Hematopoietic multipotent progenitor cell treated with erythropoietin and hydrocortisone succinate and interleukin-3 and kit ligand, for 6 days (in vitro differentiated cells): Measurements from ENCODE around the gene RNF183.

Source experiments
- DNase-seq: peaks from one replicate; pipeline ENCODE4 v3.0.0-alpha.2; 2015

The RNF183 gene, protein sequence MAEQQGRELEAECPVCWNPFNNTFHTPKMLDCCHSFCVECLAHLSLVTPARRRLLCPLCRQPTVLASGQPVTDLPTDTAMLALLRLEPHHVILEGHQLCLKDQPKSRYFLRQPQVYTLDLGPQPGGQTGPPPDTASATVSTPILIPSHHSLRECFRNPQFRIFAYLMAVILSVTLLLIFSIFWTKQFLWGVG

DNA sequence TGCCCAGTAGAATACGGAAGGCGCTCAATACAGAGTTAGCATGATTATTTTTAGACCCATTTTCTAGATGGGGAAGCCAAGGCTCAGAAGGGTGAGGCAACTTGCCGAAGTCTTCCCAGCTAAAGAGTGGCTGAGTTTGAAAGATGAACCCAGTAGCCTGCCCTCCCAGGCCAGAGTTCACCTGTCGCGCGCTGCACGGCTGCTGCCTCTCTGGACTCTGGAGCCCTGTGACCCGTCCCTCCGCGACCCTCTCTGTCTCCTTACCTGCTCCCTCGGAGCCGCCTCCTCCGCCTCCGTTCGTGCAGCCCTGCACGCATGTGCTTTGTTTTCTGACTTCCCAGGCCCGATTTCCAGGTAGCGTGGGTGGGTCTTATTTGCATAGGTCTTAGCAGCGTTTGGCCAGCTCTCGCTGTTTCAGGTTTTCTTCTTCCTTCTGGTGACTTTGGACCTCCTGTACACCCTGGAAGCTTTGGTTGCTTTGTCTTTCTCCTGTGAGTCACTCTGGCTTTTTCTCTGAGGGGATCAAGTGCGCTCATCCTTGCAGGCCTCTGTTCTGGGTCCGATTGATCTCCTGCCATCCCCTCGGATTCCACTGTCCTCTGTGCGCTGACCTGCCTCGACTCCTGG lies at the start of gene RNF183:
RNF183 (minus strand) TSS at position 585 of the 627 bp plus-strand sequence. CDS start 5,192 bp downstream, outside the sequence.
- DNase-seq: no peak

GRCh38 chr9:113352411-113352810 lies 49.2 kb upstream of the RNF183 start:
- DNase-seq: peak; percentile 54

DNA sequence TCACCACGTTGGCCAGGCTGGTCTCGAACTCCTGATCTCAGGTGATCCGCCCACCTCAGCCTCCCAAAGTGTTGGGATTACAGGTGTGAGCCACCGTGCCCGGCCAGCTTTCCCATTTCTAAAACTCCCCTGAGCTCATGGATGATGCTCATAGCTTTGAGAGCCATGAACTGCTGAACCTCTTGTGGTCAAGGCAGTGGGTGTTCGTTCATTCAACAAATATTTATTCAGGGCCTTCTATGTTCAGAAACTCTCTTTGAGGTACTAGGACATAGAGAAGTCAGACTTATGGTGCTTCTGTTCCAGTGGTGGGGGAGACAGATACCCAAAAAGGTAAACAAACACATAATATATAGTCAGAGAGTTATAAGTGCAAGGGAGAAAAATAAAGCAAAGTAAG lies 48.8 kb upstream of the RNF183 start:
- DNase-seq: no peak

DNA sequence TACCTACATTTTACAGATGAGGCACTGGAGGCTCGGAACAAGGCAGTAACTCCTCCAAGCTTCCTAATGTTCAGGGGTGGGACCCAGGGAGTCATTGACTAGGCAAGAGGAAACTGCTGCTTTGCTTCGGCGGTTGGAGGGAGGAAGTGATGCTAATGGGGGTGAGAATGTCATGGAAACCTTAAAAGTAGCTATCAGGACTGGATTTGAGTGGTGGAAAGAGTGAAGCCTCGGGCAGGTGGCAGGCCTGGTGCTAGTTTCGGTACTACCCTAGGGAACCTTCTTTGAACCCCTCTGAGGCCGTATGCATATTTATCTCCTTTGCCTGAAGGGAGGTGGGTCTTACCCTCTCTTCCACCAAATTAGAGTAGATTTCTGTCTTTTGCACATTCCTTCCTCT lies 47.8 kb upstream of the RNF183 start:
- DNase-seq: peak; percentile 67

DNA sequence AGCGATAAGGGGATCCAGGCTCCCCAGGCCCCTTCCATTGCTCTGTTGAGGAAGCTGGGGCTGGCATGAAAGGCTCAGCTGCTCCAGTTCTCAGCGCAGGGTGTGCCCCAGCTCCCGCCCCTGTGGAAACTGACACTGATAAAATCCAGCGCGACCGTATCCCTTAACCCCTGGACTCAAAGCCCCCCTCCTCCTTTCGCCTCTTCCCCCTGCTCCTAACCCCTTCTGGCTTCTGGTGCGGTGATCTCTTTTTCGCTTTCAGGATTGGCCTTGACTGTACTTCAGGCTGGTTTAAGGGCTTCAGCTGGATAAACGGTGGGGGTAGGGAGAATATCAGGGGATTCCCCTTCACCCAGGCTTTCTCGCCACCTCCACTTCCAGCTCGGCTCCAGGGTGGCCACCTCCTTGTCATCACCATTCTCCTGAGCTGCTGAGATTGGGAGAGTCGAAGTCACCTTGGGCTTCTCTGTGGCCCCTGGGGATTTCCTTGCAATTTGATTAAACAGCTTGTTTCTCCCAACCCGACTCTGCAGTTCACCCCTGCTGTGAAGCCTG lies 47.0 kb upstream of the RNF183 start:
- DNase-seq: peak; percentile 61

GRCh38 chr9:113349445-113350094 lies 46.4 kb upstream of the RNF183 start, which contains the start of gene BSPRY:
TSS of gene BSPRY (plus strand) at chr9:113349541. CDS start at chr9:113349580, 39 bp downstream.
- peak; percentile 78 for DNase-seq

GRCh38 chr9:113349066-113349444 lies 45.9 kb upstream of the RNF183 start:
- peak; percentile 53 for DNase-seq

GRCh38 chr9:113348437-113348836 lies 45.3 kb upstream of the RNF183 start:
- peak; percentile 39 for DNase-seq

- DNase-seq: no peak
These were observed 42.5 kb upstream of the RNF183 start for GRCh38 chr9:113345671-113346070.

GRCh38 chr9:113345190-113345589 lies 42.0 kb upstream of the RNF183 start:
- DNase-seq: peak; percentile 48

DNA sequence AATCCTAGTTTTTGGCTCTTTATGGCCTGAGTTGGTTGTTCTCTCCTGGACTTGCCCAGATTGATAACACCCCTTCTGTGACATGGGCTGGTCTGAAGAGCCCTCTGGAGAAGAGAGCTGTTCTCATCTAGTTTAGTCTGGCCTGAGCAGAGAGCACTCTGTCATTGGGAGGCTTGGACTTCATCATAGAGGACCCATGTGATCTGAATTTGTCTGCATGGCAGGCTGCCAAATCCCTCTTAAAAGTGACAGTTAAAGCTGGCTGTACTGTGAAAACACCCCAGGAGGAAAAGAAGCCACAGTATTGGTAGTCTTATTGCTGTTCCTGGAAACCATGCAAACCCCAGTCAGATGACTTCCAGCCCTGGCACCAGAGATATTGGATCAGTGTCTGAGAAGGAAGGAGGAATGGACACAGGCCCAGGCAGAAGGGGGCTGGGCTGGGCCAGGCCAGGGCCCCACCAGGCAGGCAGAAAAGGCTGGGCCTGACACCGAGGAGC lies 40.6 kb upstream of the RNF183 start:
- peak; percentile 99 for DNase-seq

DNA sequence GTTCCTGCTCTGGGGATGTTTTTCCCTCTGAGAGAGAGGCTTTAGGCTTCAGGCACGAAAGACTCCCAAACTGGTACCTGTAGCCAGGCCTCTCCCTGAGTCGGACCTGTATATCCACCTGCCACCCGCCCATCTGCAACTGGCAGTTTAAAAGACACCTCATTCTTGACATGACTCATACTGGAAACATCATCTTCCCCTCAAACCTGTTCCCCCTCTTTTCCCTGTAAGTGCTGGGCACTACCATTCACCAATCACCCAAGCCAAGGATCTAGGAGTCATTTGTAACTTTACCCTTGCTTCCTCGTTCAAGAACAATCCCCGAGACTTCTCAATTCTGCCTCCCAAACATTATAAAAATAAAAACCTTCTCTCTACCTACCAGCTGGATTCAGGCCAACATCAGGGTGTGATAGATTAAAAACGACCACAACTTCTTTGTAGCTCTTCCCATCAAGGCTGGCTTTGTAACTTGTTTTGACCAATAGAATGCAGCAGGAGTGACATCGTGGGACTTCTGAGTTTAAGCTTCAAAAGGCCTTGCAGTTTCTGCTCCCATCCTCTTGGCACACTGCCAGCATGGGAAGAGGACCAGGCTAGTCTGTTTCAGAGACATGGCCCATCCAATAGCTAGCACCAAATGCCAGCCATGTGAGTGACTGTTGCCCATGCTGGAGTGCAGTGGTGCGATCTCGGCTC lies 38.7 kb upstream of the RNF183 start:
- DNase-seq: peak; percentile 95

GRCh38 chr9:113340011-113340699 lies 37.0 kb upstream of the RNF183 start, which contains the start of gene WDR31:
TSS of gene WDR31 (minus strand) at chr9:113340275. CDS start at chr9:113332022, 8,253 bp downstream.
- DNase-seq: peak; percentile 93

DNA sequence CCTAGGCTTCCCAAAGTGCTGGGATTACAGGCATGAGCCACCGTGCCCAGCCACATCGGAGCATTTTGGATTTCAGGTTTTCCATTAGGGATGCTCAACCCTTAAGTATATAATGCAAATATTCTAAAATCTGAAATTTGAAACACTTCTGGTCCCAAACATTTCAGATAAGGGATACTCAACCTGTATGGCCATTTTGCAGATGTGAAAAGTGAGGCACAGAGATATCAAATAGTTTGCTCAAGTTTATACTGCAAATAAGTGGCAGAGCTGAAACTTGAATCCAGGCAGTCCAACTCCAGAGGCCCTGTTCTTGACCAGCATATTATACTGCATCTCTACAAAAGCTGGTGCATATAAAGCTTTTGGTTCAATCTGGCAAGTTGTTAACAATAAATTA lies 34.5 kb upstream of the RNF183 start:
- no peak for DNase-seq

DNA sequence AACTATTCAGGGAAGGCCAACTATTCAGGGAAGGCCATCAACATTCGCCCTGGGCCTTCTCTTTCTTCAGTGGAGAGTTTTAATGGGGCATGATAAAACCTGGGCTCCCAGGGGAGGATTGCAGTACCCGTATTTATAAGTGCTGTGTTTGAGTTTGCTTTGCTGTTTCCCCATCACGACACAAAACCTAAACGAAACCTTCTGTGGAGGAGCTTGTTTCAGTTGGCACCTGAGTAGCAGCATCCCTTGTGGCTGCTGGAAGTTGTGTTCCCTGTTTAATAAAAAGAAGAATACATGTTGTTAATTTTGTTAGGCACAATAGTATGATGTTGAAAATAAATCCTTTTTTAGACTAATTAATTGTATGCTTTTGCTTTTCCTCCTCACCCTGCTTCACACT lies 28.6 kb upstream of the RNF183 start:
- no peak for DNase-seq

DNA sequence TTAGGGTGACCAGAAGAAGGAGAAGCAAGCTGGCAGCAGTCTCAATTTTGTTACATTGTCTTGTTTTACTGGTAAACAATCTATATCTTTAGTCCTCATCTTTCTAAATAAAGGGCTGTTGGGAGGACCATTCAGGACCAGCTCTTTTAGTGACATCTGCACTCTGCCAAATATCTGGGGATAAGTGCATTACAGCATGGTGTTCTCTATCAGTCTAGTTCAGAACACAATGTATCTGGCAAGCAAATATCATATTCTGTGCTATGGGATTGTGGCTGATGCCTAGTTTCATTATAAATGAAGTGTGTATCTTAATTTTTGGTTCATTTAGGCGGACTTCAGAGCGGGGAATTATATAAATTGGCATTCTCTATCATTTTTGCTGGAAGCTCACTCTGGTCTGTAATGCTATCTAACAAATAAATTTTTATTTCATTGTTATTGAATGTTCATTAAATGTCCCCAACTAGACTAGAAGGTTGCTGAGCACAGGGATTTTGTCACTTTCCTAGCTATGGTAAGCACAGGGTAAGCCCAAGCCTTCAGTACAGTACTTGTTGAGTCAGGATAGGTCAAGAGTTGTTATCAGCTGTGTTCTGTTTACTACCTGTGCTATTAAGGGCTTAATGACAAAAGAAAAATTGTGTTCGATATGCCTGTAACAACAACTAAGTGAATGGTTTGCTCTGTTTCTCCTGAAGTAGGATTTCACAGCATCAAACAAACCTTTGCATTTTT lies 25.0 kb upstream of the RNF183 start:
- no peak for DNase-seq

DNA sequence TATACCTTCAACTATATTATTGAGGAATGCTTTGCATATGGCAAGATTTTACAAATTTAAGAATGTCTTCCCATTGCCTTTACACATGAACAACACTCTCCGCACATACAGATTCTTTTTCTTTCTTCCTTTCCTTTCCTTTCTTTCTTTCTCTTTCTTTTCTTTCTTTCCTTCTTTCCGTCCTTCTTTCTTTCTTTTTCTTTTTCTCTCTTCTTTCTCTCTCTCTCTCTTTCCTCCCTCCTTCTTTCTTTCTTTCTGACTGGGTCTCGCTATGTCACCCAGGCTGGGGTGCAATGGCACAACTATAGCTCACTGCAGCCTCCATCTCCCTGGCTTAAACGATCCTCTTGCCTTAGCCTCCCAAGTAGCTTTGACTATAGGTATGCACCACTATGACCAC lies 23.1 kb upstream of the RNF183 start:
- no peak for DNase-seq

DNA sequence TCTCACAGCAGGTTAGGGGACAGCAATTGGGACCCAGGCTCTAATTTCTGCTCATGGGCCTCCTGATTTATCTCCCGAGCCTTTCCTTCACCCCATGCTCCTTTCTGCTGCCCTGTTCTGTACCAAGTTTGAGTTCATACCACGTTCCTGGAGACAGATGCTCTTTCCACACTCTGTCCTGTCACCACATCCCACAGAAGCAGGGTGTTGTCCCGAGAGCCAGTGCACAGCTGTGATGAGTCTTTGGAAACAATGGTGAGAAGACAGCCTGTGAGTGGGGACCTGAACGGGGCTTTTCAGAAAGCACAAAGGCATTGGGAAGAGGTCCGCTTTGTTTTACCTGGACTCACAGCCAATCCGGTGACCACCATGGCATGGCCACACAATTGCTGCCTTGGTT lies 19.5 kb upstream of the RNF183 start:
- DNase-seq: no peak

DNA sequence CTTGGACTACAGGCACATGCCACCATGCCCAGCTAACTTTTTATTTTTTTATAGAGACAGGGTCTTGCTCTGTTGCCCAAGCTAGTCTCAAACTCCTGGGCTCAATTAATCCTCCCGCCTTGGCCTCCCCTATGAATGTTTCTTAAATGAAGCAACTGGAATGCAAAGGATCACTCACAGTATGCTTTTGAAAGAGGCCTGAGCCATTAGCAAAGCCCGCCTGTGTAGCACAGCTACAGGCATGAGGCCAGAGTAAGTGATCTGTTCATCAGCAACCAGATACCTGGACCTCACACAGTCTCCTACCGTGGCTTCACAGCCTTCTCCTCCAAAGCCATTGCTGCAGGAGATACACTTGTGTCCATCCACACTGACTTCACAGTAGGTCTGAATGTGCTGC lies 16.9 kb upstream of the RNF183 start:
- DNase-seq: no peak

DNA sequence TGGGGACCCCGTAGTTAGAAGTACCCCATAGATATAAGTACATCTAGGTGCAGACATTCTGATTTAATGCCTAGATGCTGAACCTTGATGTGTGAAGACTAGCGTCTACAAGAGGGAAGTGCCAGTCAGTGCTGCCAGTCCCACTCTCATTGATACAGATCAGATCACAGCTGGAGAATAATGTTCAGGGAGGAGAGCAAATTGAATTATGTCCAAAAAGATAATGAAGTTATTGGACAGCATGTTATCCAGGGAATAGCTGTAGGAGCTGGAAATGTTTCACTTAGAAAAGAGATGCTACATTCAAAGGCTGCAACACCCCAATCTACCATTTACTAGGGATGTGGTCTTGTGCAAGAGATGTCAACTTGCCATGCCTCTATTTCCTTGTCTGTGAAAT lies 15.9 kb upstream of the RNF183 start:
- no peak for DNase-seq

DNA sequence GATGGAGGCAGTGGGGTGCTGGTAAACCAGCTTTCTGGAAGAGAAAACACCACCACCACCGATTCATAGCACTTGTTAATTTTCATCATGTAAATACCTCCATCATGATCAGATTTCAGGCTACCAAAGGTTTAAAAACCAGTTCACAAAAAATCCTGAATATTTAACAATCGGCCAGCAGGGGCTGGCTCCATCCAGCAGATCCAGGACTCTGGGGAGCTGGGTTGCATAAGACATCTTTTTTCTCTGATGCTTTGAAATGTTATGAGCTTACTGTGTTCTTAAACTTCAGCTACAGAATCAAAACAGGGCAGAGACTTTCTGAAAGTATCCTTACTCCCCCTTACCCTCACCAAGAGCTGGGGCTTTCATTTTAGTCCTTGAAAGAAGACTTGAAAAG lies 14.6 kb upstream of the RNF183 start:
- no peak for DNase-seq

DNA sequence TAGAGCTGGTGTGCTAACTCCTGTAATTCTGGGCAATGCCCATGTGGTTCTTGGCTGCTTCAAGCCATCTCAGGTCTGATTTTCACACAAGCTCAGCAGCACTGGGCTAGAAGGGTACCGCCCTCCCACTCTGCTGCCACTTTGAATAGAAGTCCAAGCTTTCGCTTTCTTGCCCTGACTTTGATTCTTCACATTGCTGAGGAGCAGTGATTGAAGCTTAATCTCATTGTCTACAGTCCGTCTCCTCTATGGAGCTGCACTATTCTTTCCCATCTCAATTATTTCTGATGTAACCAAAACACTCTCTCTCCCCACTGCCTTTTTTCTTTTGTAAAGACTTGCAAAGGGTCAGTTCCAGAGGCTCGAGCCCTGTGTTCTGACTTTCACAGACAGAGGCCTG lies 12.9 kb upstream of the RNF183 start:
- DNase-seq: no peak
